Measurements from ENCODE around the gene L3HYPDH. TPM values are rescaled to one million over a fixed set of nuclear protein-coding genes. Genes with fewer than 3 reads are reported as not detected.

Gene L3HYPDH
- total and polyA plus RNA-seq, 2 of the 13 experiments (the other 11 are each of a cell fraction or from before 2014, with no cell fraction given), result 30.5 to 36.6 TPM

- POLR2A ChIA-PET, result no interaction called here
Measured at GRCh38 chr14:59511916-59512575, 27.8 kb upstream of the L3HYPDH start.

More at GRCh38 chr14:59511916-59512575, 27.8 kb upstream of the L3HYPDH start:
- Histone ChIP-seq H3K9me3 (ENCODE audit: low read length) (no peaks in the 10 kb centered on the region), H3K36me3 (replicated peaks in 1 of 2; ENCODE audit: control insufficient read depth in 1 of 2, insufficient read depth in 2 of 2, low read length in 2 of 2) (no peaks in the 10 kb centered on the region), H3K4me3 (replicated peaks in 1 of 3; ENCODE audit: insufficient read depth in 1 of 3, low read depth in 2 of 3, low read length in 3 of 3) (no peak overlapping the region), H3K4me1 (ENCODE audit: insufficient read depth, low read length) (peaks cover 30% of the 10 kb centered on the region), H3K4me2 (ENCODE audit: low read depth, low read length) (no peak overlapping the region), H3K27ac (ENCODE audit: extremely low read length, insufficient read depth, low read length) (no peak overlapping the region), H4K20me1 (ENCODE audit: insufficient read depth, low read length) (no peaks in the 10 kb centered on the region), H3K27me3 (ENCODE audit: control insufficient read depth in 1 of 2, insufficient read depth in 2 of 2, low read length in 2 of 2) (no peaks in the 10 kb centered on the region), H3K9ac (ENCODE audit: insufficient read depth, low read depth, low read length) (no peak overlapping the region), H2AFZ (ENCODE audit: low read length) (no peak overlapping the region), H3K79me2 (ENCODE audit: insufficient read depth, low read length) (no peaks in the 10 kb centered on the region)
- ATAC-seq (peak; percentile 63; the same call in 2 of the 3 replicates), FAIRE-seq (no peak), DNase-seq (ENCODE audit: low spot score) (no peak)
- in situ Hi-C loops (cut with HindIII; ENCODE audit: extremely low pct_ligation_motif_present, low pct_unique_long_range_greater_than_20kb), result loop anchor here (25.0 kb wide), 1 partner anchor 675 kb away; no protein-coding TSS in a partner anchor
- intact Hi-C loops (cut with micrococcal nuclease; ENCODE audit: unreplicated experiment), result no loop called here
- 50% methylated on average over 4 of the region's 4 CpGs for WGBS (ENCODE audit: low lambda C conversion rate)
- CTCF ChIA-PET (ENCODE audit: low intra/inter-chr PET ratio, low total read pairs), result no interaction called here
- no TSS peak for BruUV-seq (replicated peaks)
- no peak for TF ChIP-seq SMYD3 (CRISPR knock-in tag; IDR thresholded peaks at IDR 0.05)
- TF ChIP-seq, protein P1, sequence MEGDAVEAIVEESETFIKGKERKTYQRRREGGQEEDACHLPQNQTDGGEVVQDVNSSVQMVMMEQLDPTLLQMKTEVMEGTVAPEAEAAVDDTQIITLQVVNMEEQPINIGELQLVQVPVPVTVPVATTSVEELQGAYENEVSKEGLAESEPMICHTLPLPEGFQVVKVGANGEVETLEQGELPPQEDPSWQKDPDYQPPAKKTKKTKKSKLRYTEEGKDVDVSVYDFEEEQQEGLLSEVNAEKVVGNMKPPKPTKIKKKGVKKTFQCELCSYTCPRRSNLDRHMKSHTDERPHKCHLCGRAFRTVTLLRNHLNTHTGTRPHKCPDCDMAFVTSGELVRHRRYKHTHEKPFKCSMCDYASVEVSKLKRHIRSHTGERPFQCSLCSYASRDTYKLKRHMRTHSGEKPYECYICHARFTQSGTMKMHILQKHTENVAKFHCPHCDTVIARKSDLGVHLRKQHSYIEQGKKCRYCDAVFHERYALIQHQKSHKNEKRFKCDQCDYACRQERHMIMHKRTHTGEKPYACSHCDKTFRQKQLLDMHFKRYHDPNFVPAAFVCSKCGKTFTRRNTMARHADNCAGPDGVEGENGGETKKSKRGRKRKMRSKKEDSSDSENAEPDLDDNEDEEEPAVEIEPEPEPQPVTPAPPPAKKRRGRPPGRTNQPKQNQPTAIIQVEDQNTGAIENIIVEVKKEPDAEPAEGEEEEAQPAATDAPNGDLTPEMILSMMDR (CRISPR knock-in tag; IDR thresholded peaks at IDR 0.05), result peak; percentile 59
- no peak for TF ChIP-seq ZNF83 (CRISPR knock-in tag; IDR thresholded peaks at IDR 0.05; ENCODE audit: borderline replicate concordance)
- TF ChIP-seq TSC22D2 (CRISPR knock-in tag; IDR thresholded peaks at IDR 0.05; ENCODE audit: borderline replicate concordance), result 0 out of 2 replicates have a peak, but pooled peaks have one; percentile 20
- no peak for TF ChIP-seq POGK (CRISPR knock-in tag; conservative IDR thresholded peaks at IDR 0.05)
- no peak for TF ChIP-seq KLF15 (CRISPR knock-in tag; IDR thresholded peaks at IDR 0.05; ENCODE audit: borderline replicate concordance)
- TF ChIP-seq ZBTB33 (CRISPR knock-in tag; IDR thresholded peaks at IDR 0.05), result no peak
